GM10847 (cell line): ENCODE results near the gene TTN.

Source experiments
- POLR2A ChIP-seq: IDR thresholded peaks from 2 replicates; pipeline ENCODE4 v1.6.1; 2011; ENCODE audit not compliant: insufficient read length; ENCODE audit errors: extremely low read depth

TTN gene

GRCh38 chr2:178530625-178531142 is 276.5 kb downstream of the TTN start:
- no peak for TF ChIP-seq POLR2A

- no peak for TF ChIP-seq POLR2A
These were observed 277.1 kb downstream of the TTN start for GRCh38 chr2:178530131-178530530.

- no peak for TF ChIP-seq POLR2A
These were observed 278.0 kb downstream of the TTN start for GRCh38 chr2:178529194-178529593.

- no peak for TF ChIP-seq POLR2A
These were observed 278.6 kb downstream of the TTN start for GRCh38 chr2:178528647-178529046.

GRCh38 chr2:178527592-178527991 is 279.6 kb downstream of the TTN start:
- no peak for TF ChIP-seq POLR2A

GRCh38 chr2:178526256-178526655 is 281.0 kb downstream of the TTN start:
- TF ChIP-seq POLR2A: no peak

GRCh38 chr2:178523596-178524134 is 283.6 kb downstream of the TTN start:
- TF ChIP-seq POLR2A: no peak

- TF ChIP-seq POLR2A: peak; percentile 54
These were observed 284.1 kb downstream of the TTN start for GRCh38 chr2:178522950-178523595.

GRCh38 chr2:178521304-178522150 is 285.7 kb downstream of the TTN start:
- TF ChIP-seq POLR2A: no peak

- TF ChIP-seq POLR2A: no peak
These were observed 289.7 kb downstream of the TTN start for GRCh38 chr2:178517496-178517895.

GRCh38 chr2:178514664-178515063 is 292.6 kb downstream of the TTN start:
- TF ChIP-seq POLR2A: no peak

GRCh38 chr2:178513876-178514275 is 293.3 kb downstream of the TTN start:
- TF ChIP-seq POLR2A: no peak

GRCh38 chr2:178512484-178512883 is 294.7 kb downstream of the TTN start:
- TF ChIP-seq POLR2A: no peak

GRCh38 chr2:178510384-178510783 is 296.8 kb downstream of the TTN start:
- TF ChIP-seq POLR2A: no peak

GRCh38 chr2:178508646-178509045 is 298.6 kb downstream of the TTN start:
- TF ChIP-seq POLR2A: no peak

- no peak for TF ChIP-seq POLR2A
These were observed 300.3 kb downstream of the TTN start for GRCh38 chr2:178506949-178507348.
